Breast epithelium (tissue), 3 donors: Measurements from ENCODE around the gene PTOV1.
A peak's percentile ranks its signal among the peaks of the same experiment; 100 is the strongest.

Experiments
- CTCF ChIP-seq, 3 donors: fragments of 450-650 bp; IDR thresholded peaks; one replicate each; pipeline ENCODE4 v1.5.1; 2016 to 2017; ENCODE audit warnings: antibody characterized with exemption in 3 of 3, mild to moderate bottlenecking in 3 of 3, moderate library complexity in 3 of 3
- POLR2A ChIP-seq: fragments of 450-650 bp; IDR thresholded peaks from one replicate; pipeline ENCODE4 v1.6.1; 2016; ENCODE audit warnings: antibody characterized with exemption, mild to moderate bottlenecking, moderate library complexity
- POLR2AphosphoS5 ChIP-seq, 3 donors: sonication (generic); formaldehyde crosslinking; IDR thresholded peaks; one replicate each; pipeline ENCODE4 v1.6.1; 2017; ENCODE audit warnings: antibody characterized with exemption in 3 of 3

GRCh38 chr19:49889687-49890348 is 38.9 kb downstream of the PTOV1 start:
- TF ChIP-seq CTCF (IDR thresholded peaks at IDR 0.05) (peak; percentile 45 to 78 (median 51)), POLR2AphosphoS5 (IDR thresholded peaks at IDR 0.05) (peak in 2 of 3 donors; percentile 49 to 69), POLR2A (no peak)
